CD4-positive, alpha-beta T cell treated with Interferon gamma for 1 hour (primary cell): Measurements from ENCODE around the gene RETREG3.
A peak's percentile ranks its signal among the peaks of the same experiment; 100 is the strongest.
"Not testable (repeated sequence)": the region's sequence is repeated elsewhere in the genome, so short reads cannot be mapped to it uniquely, and the experiment has no call there.

Source experiments
- DNase-seq: peaks from one replicate; pipeline ENCODE4 v3.0.0-alpha.2; 2020

Gene RETREG3

DNA sequence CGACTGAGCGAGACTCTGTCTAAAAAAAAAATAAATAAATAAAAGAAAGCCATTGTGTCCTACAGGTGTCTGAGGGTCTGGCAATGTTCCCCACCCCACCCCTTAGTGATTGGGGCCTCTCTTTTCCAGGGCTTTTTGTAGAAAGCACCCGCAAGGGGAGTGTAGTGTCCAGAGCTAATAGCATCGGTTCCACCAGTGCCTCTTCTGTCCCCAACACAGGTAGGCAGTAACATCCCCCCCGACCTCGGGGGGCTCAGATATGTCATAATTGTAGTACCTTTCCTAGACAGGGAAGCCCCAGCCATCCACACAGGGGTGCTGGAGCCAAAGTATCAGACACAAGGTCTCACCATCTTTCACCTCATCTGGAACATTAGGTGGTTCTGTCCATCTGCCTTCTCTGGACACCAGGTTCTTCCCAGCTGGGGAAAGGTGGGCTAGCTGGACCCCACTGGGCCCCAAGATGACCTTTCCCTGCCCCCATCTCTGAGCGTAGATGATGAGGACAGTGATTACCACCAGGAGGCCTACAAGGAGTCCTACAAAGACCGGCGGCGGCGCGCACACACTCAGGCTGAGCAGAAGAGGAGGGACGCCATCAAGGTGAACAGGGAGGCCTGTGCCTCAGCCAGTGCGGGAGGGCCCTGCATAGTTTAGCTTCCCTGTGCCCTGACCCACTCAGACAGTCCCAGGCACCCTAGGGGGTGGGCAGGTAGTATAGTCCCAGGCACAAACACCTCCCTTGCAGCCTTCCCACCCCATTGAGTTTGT, 40.6 kb downstream of the RETREG3 start:
- DNase-seq: no peak

GRCh38 chr17:42566883-42567573, 42.1 kb downstream of the RETREG3 start, which contains the start of gene MLX:
Gene MLX, plus strand, starts transcription at chr17:42567100. Its CDS starts 25 bp downstream, at chr17:42567125.
- peak; percentile 90 for DNase-seq

- DNase-seq: no peak
Observed at GRCh38 chr17:42566215-42566882, 42.8 kb downstream of the RETREG3 start.

GRCh38 chr17:42565523-42566214, 43.5 kb downstream of the RETREG3 start:
- DNase-seq: no peak

GRCh38 chr17:42564815-42565522, 44.2 kb downstream of the RETREG3 start:
- no peak for DNase-seq

- no peak for DNase-seq
Observed at GRCh38 chr17:42563950-42564349, 45.2 kb downstream of the RETREG3 start.

DNA sequence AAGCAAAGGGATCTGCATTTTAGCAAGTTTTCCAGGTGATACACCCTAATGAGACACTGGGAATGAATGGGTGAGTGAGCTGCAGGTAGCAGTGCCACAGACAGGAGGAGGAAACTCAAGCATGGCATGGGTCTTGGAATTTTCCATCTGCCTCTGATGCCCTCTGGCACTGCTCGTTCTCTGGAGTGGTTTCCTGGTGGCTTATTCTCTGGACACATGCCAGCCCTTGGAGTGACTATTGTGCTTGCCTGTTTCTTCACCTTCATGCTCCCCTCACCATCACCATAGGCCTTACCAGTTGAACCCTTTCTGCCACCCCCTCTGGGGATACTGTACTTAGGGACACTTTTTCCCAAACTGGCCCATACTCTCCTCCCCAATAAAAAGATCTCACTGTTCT, 45.6 kb downstream of the RETREG3 start:
- DNase-seq: no peak

DNA sequence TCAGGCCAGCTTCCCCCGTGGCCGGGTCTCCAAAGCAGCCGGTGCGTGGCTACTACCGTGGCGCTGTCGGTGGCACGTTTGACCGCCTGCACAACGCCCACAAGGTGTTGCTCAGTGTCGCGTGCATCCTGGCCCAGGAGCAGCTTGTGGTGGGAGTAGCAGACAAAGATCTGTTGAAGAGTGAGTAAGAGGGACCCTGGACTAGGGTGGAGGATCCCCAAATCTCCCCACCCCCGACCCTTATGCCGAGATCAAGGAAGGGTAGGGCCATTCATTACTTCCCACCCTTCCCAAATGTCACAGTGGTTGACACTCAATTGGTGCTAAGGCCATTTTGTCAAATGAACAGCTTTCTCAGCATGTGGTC, 46.0 kb downstream of the RETREG3 start:
- no peak for DNase-seq

DNA sequence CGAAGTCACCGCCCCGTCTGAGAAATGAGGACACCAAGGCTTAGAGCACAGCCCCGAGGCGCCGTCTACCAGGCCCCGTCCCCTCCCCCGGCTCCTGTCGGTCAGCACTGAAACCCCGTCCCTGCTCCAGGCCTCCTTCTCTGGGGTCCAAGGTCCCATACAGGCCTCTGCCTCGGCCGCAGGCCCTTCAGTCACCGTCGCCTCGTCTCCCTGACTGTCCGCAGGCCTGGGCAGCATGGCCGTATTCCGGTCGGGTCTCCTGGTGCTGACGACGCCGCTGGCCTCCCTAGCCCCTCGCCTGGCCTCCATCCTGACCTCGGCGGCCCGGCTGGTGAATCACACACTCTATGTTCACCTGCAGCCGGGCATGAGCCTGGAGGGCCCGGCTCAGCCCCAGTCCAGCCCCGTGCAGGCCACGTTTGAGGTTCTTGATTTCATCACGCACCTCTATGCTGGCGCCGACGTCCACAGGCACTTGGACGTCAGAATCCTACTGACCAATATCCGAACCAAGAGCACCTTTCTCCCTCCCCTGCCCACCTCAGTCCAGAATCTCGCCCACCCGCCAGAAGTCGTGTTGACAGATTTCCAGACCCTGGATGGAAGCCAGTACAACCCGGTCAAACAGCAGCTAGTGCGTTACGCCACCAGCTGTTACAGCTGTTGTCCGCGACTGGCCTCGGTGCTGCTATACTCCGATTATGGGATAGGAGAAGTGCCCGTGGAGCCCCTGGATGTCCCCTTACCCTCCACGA, 46.6 kb downstream of the RETREG3 start:
- DNase-seq: peak; percentile 27

- peak; percentile 91 for DNase-seq
Observed at GRCh38 chr17:42561897-42562387, 47.2 kb downstream of the RETREG3 start, which contains the start of gene COASY. Gene COASY, plus strand, starts transcription at chr17:42562148. Its CDS starts 475 bp downstream, at chr17:42562623.

DNA sequence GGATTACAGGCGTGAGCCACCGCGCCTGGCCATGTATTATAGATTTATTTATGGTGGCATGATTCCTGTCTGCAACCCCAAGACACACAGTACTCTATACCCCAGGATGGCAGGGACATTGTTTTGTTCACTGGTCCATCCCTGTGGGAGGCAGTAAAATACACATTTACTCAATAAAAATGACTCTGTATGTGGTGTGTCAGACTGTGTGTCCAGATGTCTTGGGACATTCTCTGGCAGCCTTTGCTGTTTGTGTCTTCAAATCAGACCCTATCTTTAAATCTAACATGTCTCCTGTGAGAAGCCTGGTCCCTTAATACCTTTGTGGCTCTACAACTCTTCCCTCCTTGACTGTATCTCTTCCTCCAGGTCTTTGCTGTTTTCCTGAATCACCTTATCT, 48.9 kb downstream of the RETREG3 start:
- DNase-seq: no peak

- DNase-seq: no peak
Observed at GRCh38 chr17:42559075-42559474, 50.1 kb downstream of the RETREG3 start.

DNA sequence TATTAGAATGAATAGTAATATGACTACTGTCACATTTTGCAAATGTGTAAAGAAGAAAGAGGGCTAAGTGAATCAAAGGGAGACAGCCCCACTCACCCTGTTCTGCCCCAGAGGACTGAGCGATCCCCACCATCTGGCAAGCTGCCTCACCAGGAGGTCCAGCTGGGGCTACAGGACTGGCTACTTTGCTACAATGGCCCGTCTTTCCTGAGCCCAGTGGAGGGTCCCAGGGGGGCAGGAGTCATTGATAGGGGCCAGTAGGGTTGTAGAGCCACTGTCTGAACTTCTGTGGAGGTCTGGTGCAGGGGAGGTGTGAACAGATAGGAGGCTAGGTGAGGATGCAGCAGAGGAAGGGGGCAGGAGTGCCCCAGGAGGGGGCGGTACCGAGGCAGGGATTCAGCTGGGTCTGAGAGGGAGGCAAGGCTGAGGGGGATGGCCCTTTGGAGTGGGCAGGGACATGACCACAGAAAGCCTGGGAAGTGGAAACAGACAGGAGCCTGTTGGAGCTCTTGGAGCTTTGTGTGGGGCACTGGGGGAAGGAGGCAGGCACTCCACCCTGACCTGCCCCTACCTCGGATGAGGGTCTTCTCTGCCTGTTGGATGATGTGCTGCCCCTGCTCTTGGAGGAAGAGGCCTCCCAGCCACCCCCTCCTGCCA, 53.1 kb downstream of the RETREG3 start:
- not testable (repeated sequence) for DNase-seq

DNA sequence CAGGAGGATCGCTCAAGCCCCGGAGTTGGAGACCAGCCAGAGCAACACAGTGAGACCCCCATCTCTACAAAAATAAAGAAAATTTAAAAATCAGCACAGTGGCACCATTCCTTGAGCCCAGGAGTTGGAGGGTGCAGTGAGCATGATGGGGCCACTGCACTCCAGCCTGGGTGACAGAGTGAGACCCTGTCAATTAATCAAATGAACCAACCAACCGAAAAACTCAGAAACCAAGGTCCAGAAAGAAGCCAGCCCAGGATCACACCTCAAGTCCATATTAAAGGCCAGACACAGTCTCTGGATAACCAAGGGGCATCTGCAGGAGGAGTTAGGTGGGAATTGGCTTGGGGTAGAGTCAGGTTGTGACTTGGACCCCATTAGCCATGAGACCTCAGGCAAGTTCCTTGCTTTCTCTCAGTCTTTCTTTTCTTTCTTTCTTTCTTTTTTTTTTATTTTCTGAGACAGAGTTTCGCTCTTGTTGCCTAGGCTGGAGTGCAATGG, 54.0 kb downstream of the RETREG3 start:
- DNase-seq: no peak

DNA sequence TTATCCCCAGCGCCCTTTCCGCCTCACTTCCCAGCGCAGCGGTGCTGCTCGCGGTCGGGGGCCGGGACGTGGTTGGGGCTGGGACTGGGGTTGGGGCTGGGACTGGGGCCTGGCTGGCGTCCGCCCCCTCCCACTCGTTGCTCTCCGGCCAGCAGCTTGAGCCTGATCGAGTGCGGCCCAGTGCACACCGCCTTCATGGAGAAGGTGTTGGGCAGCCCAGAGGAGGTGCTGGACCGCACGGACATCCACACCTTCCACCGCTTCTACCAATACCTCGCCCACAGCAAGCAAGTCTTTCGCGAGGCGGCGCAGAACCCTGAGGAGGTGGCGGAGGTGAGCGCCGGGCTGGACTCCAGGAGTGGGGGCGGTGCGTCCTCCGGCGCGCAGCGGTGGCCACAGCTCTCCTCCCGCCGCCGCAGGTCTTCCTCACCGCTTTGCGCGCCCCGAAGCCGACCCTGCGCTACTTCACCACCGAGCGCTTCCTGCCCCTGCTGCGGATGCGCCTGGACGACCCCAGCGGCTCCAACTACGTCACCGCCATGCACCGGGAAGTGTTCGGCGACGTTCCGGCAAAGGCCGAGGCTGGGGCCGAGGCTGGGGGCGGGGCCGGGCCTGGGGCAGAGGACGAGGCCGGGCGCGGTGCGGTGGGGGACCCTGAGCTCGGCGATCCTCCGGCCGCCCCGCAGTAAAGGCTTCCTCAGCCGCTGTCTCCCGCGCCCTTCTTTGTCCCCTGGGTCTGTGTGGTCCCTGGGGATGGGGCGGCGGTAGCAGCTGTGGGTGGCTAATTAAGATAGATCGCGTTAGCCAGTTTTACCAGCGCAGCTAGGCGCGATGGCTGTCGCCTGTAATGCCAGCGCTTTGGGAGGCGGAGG, 54.7 kb downstream of the RETREG3 start:
- peak; percentile 84 for DNase-seq

GRCh38 chr17:42553866-42554249, 55.3 kb downstream of the RETREG3 start:
- DNase-seq: no peak

GRCh38 chr17:42553161-42553818, 55.9 kb downstream of the RETREG3 start:
- DNase-seq: no peak

GRCh38 chr17:42552736-42553135, 56.4 kb downstream of the RETREG3 start, which contains the start of gene HSD17B1:
Gene HSD17B1, plus strand, starts transcription at chr17:42552923. Its CDS starts 11 bp downstream, at chr17:42552934.
- not testable (repeated sequence) for DNase-seq
